LNCAP (cell line): ENCODE data around the gene DDX54.

Experiments used
- CTCF ChIP-seq: fragments of 450-650 bp; IDR thresholded peaks from 2 replicates; pipeline ENCODE4 v1.5.1; 2017; ENCODE audit warnings: mild to moderate bottlenecking

Gene DDX54

GRCh38 chr12:113221997-113222729 lies 36.9 kb upstream of the DDX54 start:
- no peak for TF ChIP-seq CTCF

GRCh38 chr12:113221181-113221996 lies 36.1 kb upstream of the DDX54 start, which contains the start of gene TPCN1:
TSS of gene TPCN1 (plus strand) at chr12:113221464. CDS start at chr12:113226853, 5,389 bp downstream.
- TF ChIP-seq CTCF = no peak

- no peak for TF ChIP-seq CTCF
These were observed 35.4 kb upstream of the DDX54 start for GRCh38 chr12:113220593-113221180.

- TF ChIP-seq CTCF = no peak
These were observed 30.7 kb upstream of the DDX54 start for GRCh38 chr12:113216027-113216426.

GRCh38 chr12:113214895-113215400 lies 29.7 kb upstream of the DDX54 start:
- TF ChIP-seq CTCF = no peak

GRCh38 chr12:113211160-113211559 lies 25.9 kb upstream of the DDX54 start:
- TF ChIP-seq CTCF = no peak
